UCSD-AML1 (cell line): ENCODE results near the gene EHBP1.

Source experiments
- DNase-seq: peaks from one replicate; lab custom pipeline; 2025; ENCODE audit not compliant: unreplicated experiment; lab: John Stamatoyannopoulos, UW

Gene EHBP1

DNA sequence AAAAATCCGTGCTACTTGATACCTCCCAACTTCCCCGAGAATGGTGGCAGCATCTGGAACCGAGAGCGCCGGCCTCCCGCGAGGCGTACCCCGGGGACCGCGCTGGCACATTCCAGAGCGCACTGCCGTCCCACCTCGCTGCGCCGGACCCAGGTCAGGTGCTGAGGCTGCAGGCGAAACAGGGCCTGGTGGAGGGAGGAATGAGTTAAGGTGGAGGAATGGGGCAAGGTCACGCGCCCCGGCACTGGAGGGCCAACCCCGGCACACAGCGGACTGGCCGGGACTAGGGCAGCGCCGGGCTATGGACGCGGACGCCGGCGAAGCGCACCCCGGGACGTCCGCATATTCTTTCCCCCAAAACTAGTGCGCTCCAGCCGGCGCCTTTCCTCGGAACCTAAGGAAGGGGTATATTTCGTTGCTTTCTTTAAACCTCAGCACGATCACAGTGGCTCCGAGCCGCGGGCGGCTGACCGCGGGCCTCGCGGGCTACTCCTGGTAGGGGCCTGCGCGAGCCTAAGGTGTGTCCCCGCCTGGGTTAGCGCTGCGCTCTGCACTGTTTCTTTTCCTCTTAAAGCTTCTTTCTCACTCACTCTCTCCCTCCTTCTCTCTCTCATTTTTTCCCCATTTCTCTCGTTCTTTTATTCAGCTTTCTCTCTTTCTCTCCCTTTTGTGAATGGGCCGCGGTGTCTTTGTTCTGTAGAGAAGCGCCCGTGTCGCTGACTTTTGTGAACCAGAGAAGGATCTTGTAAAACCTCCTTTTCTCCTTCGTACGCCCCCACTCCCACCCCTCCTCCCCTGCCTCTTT is 343.1 kb downstream of the EHBP1 start:
- no peak for DNase-seq

DNA sequence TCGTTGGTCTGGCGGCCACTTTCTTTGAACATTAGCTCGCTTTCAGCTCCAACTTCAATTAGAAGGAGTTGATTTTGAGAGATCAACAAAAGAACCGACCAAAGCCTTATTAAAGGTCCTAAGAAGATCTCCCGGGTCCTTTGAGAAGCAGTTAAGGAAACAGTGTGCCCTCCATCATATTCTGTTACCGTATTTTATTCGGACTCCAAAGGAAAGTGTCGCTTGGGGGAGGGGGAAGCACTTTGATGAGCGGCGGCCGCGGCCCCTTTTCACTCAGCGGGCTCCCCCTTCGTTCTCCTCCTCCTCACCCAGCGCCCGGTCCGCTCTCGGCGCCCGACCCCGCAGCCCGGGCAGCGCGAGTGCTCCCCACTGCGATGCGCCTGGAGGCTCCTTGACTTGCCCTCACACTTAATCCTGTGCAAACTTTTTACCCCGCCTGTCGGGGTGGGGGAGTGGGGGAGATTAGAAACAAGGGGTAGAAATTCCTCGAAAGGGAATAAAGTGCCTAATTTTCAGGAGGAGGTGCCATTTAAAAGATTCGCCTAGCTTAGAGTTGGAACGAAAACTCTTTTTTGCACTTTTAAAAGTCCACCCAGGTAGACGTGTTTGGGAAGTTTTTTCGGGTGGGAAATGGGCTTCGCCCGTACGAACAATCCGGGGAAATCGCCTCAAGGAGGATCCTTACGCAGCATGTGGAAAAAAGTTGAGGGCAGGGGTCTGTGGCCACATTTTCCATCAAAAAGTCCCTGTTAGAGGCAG is 343.9 kb downstream of the EHBP1 start:
- DNase-seq = no peak

DNA sequence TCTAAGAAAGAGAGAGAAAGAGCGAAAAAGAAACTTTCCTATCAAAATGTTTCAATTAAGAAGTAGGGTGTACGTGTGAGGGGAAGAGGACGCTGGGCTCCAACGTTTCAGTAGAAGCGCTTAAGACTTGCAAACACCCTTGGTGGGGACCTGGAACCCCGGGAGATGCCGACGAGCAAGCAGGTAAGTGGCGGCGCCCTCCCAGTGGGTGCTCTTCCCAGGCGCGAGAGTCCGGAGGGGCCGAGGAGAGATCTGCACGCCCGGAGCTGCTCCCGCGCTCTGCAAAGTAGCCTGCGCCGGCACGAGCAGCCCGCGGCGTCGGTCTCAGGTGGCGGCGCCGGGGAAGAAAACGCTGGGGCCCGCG is 344.4 kb downstream of the EHBP1 start:
- DNase-seq = no peak

DNA sequence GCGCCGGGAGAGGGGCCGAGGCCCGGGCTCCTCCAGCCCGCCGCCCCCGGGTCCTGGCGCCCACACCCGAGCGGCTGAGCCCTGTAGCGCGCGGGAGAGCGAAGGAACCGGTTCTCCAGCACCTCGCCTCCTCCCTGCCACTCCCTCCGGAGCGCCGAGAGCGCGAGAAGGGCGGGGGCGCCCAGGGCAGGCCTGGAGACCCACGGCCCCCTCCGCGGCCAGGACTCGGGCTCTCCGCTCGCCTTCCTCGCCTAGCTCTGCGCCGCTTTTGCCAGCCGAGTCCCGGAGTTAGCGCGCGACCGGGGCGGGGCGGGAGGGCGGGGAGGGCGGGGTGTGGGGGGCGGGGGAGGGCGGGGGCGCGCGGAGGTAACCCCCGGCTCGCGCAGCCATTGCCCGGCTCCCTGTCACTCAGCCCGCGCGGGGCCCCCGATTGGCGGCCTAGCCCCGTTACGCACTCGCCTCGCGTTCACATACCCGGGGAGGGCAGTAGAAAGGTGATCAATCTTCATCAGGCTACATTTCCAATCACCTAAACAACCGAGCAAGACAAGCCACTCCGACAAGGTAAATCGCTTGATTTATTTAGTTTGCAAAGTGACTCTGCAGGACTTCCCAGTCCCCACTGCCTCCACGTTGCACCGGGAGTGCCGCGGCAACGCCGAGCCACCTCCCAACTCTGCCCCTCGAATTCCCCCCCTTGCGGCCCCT is 345.0 kb downstream of the EHBP1 start, which contains the start of gene OTX1:
OTX1 (plus strand) TSS at position 497 of the 708 bp plus-strand sequence. CDS start 2,161 bp downstream, outside the sequence.
- DNase-seq = peak; percentile 74

- DNase-seq = no peak
These were observed 345.7 kb downstream of the EHBP1 start for GRCh38 chr2:63051042-63051794.

GRCh38 chr2:63051795-63052333 is 346.4 kb downstream of the EHBP1 start:
- no peak for DNase-seq

DNA sequence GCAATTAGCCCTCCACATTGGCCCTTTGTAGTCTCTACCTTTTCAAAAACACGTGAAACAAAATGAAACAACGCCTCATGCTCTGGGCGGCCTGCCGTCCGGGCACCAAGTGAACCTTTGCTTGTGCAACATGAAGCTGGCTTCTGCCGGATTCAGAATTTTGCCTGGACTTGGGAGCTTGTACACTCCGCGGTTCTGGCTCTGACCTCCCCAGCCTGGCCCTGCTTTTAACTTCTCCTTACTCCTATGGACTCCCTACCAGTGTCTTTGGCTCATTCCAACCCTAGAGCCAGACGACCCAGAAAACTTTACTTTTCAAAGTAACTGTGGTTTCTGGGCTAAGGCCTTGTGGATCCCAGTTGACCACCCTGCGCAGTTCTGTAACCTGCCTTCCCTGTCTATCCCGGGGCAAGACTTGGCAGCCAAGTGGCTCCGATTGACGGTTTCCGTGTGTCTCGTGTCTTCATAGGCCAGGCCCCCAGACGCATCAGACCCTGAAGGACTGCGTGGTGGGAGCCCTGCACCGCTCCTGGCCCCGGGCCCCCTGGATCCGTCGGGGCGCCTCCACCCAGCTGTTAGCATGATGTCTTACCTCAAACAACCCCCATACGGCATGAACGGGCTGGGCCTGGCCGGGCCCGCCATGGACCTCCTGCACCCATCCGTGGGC is 347.0 kb downstream of the EHBP1 start:
- DNase-seq = no peak

- DNase-seq = no peak
These were observed 347.8 kb downstream of the EHBP1 start for GRCh38 chr2:63053081-63053888.

DNA sequence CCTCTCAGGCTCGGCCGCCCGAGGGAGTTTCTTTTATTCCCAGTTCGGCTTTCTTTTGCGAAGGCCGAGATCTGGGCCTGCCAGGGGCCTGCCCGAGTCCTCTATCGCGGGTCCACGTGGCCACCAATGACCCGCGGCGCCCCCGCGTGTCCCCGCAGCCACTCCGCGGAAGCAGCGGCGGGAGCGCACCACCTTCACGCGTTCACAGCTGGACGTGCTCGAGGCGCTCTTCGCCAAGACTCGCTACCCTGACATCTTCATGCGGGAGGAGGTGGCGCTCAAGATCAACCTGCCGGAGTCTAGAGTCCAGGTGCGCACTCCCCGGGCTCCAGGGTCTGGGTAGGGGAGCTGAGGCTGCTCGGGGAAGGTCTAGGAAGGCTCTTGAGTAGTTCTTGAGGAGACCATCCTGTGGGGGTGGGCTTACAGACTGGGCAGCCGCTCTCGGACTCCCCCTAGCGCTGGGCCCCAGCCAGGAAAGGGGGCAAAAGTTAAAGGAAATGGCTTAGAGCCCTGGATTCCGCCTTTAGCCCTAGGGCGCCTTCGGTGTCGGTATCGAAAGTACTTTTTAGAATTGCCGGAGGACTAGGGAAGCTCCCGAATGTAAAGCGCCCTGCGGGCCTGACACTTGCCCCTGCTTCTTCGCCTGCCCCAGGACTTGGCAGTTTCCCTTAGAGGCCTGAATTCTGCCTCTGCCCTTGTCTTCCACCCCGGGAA is 348.5 kb downstream of the EHBP1 start:
- no peak for DNase-seq

GRCh38 chr2:63054841-63055225 is 349.3 kb downstream of the EHBP1 start:
- DNase-seq = no peak

GRCh38 chr2:63055226-63056106 is 350.0 kb downstream of the EHBP1 start:
- no peak for DNase-seq

DNA sequence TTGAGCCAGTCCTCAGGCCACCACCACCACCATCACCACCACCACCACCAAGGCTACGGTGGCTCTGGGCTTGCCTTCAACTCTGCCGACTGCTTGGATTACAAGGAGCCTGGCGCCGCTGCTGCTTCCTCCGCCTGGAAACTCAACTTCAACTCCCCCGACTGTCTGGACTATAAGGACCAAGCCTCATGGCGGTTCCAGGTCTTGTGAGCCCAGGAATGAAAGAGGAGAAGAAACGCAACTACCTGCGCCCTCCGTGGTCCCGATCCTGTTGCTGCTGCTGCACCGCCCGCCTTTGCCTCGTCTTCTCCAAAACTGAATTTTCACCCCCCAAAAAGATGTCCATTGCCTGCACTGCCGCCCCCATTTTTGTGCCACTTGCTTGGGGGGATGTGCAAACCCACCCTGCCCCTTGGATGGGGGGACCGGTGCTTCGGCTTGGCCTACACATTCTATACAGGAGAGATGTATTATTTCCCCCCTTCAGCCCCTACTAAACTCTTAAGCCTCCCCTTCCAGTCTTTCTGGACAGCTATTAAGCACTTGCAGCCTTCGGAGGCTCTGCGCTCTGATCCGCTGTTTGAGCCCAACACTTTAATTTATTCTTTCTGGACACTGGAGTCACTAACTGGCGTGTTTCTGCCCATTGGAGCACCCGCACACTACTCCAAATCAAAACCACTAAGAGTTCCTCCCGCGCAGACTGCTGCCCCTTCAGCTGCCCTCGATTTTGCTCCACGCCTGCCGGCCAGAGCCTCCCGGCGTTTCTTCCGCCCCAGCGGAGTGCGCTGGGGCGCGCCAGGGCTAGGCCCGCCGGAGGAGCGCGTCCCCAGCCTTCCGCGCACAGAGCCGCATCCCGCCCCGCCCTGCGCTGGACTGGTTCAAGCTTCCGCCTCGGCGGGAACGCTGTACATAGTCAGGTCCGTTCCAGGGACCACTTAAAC is 350.9 kb downstream of the EHBP1 start:
- peak; percentile 28 for DNase-seq

DNA sequence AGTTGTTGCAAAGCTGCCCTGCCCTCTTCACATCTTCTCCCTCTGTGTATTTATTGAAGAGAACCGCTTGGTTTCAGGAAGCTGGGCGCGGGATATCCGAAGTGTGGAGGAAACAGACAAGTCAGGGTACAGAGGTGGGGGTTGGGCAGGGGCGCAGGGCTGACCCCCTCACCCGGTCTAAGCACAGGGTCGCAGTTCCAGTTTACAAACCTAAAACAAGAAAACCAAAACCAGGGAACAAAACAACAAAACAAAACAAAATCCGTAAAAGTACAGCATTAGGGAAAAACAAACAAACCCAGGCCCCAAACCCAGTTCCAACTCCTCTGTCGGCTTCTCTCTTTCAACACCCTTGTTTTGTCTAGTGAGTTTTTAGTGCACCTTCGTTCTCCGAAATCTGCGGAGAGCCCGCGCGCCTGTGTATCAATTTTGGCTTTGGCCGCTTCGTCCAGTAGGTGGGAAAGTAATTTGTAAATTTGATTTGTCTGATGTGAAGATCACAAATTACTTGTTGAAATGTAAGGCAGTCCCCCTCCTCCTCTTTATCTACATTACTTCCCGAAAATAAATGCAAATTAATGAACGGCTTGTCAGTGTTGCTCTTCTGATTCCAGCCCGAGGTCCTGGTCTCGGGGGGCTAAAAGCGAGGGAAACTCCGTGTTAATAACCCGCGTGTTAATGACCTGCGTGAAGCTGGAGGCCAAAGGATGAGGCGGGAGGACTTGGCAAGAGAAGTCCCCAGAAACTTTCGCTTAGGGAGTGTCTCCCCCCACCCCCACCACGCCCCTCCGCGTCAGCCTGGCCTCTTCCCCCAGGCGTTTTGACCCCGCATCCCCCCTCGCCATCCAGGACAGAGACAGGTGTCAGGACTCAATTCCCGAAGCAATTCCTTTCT is 352.0 kb downstream of the EHBP1 start:
- no peak for DNase-seq

- DNase-seq = no peak
These were observed 352.8 kb downstream of the EHBP1 start for GRCh38 chr2:63058144-63058920.
